HG03175 (cell line): ENCODE measurements around the gene PDZD7.
"Not testable (repeated sequence)": the region's sequence is repeated elsewhere in the genome, so short reads cannot be mapped to it uniquely, and the experiment has no call there.

ENCODE experiments used
- ATAC-seq: cut with Tn5 transposase; IDR thresholded peaks from one replicate; pipeline ENCODE4 v1.9.1; 2021; ENCODE audit warnings: mild to moderate bottlenecking, moderate library complexity; ENCODE audit not compliant: unreplicated experiment

The PDZD7 gene

GRCh38 chr10:100986623-100986951 is 44.3 kb downstream of the PDZD7 start:
- ATAC-seq = no peak

GRCh38 chr10:100985336-100985735 is 45.6 kb downstream of the PDZD7 start:
- no peak for ATAC-seq

DNA sequence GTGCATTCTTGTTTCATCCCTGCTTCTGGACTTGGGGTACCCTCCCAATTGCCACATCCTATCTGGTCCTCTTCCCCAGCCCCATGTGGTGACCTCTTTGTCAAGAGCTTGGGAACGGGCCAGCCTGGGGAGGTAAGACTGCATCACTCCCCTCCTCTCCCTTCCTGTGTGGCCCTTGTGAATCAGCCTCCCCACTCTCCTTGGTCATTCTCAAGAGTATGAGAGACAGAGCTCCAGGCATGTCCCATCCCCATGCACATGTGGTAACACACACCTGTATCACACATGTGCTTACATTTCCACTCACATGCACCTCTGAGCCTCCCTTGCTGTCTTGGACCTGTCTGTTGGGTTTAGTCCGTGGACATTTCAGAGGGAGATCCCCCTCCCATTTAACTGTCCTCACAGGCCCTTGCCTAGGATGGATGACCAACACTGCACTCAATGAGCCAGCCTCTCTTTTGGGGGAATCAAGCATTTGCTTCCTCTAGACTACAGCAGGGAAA is 46.2 kb downstream of the PDZD7 start:
- no peak for ATAC-seq

- no peak for ATAC-seq
Measured at GRCh38 chr10:100983868-100984671, 46.9 kb downstream of the PDZD7 start.

GRCh38 chr10:100982916-100983830 is 47.8 kb downstream of the PDZD7 start:
- no peak for ATAC-seq

DNA sequence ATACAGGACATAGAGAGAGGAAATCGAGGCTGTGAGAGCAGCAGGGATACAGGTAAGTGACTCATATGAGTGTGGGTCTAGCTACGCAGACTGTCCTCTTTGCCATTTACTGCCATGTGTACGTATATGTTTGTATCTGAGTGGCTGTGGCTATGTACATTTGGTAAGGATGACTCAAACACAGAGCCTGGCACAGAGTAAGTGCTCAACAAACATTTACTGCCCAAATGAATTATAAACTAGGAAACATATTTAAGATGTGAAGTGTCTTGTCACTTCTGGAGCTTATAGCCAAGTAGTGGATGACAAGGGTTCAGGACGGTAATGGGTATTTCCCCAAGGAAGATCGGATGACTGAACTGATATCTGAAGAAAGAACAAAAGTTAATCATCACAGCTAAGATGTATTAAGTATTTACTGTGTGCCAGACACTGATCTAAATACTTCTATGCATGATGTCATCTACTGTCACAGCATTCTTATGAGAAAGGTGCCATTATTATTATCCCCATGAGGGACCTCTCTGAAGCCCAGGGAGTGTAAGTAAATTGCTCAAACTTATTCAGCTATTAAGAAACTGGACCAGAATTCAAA is 49.7 kb downstream of the PDZD7 start:
- no peak for ATAC-seq

- no peak for ATAC-seq
Measured at GRCh38 chr10:100980711-100981110, 50.2 kb downstream of the PDZD7 start.

DNA sequence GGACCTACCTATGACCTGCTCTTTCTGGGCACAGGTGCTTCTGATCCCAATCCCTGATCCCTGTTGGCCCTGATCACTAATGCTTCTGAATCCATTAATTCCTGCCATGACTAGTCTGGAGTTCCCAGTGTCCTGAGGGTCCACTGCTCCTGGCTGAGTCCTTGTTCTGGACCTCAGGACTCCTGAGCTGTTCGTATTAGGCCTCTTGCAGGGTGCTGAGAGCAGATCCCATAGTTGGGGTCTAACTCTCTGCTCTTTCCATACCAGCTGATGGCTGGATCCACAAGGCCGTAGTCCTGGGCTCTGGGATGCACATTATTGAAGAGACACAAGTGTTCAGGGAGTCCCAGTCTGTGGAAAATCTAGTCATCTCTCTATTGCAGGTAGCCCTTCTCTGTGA is 50.6 kb downstream of the PDZD7 start:
- ATAC-seq = no peak

DNA sequence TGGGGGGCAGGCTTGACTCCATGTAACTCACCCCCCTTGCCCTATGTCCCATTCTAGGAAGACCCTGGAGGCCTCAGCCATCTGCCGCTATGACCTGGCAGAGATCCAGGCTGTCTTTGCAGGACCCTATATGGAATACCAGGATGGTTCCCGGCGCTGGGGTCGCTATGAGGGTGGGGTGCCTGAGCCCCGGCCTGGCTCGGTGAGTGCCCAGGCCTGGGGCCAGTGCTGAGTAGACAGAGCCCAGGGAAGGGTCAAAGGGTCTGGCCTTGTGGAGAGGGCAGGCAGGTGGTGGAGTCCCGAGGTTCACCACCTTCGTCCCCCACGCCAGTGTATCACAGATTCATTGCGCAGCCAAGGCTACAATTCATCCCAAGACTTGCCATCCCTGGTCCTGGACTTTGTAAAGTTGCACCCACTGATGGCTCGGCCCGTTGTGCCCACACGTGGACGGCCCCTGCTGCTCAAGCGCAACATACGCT is 51.1 kb downstream of the PDZD7 start:
- no peak for ATAC-seq

DNA sequence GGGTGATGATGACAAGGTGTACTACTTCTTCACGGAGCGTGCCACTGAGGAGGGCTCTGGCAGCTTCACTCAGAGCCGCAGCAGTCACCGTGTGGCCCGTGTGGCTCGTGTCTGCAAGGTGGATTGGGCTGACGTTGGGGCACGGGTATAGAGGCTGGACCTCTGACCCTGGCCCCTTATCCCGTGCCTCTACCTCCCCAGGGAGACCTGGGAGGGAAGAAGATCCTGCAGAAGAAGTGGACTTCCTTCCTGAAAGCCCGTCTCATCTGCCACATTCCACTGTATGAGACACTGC is 52.1 kb downstream of the PDZD7 start:
- no peak for ATAC-seq

DNA sequence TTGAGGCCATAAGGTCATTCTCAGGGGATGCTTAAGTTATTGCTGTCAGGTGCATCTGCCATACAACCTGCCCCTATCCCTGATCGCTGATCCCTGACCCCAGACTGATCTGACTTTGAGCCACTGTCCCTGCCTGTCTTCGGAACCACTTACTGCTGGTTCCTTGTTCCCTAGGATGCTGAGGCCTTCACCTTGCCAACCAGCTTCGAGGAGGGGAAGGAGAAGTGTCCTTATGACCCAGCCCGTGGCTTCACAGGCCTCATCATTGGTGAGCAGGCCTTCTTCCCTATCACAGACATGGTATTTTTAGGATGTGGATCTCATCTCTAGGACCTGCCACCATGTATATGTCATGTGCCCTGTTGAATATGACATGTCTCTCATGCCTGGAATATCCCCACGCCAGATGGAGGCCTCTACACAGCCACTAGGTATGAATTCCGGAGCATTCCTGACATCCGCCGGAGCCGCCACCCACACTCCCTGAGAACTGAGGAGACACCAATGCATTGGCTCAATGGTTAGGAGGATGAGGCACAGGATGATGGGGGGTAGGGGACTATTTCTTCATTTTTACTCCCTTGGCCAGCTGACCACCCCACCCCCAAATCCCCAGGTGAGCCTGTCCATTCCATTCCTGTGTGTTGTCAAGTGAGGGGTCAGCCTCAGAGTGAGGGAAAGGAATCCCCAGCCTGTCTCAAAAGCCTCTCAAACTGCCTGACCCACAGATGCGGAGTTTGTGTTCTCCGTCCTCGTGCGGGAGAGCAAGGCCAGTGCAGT is 52.6 kb downstream of the PDZD7 start:
- no peak for ATAC-seq

GRCh38 chr10:100977436-100977835 is 53.5 kb downstream of the PDZD7 start:
- no peak for ATAC-seq

DNA sequence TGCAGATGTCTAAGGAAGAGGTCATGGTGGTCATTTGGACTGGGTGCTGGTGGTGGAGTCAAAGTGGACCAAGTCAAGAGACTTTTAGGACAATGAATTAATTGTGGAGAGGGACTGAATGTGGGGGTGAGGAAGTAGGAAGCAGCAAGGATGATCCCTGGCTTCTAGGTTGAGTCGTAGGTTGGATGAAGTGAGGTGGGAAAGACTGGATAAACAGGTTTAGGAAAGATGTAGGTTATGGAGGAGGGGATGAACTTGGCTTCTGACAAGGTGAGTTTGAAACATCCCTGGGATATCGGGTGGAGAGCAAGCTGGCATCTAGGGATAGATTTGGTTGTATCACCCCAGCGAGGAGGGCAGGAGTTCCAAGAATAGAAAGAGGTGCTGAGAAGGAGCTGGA is 54.0 kb downstream of the PDZD7 start:
- ATAC-seq = no peak

- not testable (repeated sequence) for ATAC-seq
Measured at GRCh38 chr10:100975397-100975796, 55.5 kb downstream of the PDZD7 start.

- ATAC-seq = no peak
Measured at GRCh38 chr10:100972904-100973535, 57.9 kb downstream of the PDZD7 start.

GRCh38 chr10:100972115-100972903 is 58.6 kb downstream of the PDZD7 start:
- no peak for ATAC-seq

DNA sequence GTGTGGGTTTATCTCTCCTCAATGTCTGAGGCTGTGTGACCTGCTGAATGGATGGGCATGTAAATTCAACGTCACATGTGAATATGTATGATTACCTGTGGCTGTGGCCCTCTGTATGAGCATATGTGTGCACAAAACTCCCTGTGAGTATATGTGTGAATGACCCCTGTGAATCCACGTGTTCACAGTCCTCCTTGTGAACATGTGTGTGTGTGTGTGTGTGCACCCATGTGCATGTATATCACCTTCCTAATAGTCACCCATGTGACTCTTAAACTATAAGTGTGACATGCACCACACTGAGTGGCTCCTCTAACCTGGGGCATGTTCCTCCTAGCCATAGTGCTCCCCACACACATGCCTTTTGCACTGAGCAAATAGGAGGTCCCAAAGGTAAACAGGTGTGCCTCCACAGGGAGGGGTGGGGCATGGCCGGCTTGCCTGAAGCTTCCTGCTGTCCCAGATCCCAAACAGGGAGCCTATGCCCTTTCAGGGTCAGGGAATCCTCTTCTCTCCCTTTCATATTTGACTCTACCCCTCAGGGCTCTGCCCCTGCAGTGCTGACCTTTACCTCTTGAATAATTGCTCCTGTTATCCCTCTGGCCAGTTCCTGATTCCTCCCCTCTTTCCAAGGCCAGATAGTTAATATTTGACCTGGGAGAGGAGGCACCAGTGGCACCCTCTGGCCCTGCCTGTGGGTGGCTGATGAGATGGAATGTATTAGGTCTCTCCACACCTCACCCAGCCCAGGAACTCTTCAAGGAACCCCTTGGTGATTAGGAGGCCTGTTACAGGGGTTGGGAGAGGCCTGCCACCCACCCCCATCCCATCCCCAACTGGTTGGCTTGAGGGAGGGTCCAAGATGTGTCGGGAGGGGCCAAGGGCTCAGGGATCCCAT is 59.8 kb downstream of the PDZD7 start:
- no peak for ATAC-seq

DNA sequence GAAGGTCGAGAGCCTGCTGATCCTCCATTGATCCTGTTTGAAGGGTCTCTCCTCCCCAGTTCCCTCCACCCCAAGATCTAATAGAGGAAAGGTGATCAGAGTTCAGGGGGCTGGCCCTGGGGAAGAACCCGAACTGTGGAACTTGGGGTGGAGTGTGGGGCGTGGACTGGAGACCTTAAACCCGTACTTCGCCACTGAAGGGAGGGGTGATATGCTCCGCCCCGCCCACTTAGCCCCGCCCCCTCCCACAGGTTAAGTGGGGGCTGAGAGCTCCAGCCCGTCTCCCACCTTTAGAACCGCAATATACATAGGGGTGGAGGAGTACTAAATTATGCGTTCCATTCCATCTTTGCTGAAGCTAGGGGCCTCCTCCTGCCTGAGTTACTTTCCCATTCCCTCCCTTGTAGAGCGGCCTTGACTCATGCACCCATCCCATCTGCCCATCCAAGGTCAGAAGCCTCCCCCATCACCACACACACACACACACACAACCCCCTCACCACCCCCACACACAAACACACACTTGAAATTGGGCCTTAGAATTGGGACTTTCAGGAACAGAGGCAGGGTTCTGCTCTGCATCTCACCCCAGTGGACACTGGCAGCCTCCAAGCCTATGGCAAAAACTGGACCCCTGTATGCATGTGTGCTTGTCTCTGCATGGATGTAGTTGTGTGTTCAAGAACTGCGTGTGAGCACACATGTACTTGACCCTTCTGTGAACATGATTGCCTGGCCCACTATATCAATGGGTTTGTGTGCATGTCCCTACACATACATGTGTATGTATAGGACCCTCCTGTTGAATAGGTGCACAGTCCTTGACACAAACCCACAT is 60.6 kb downstream of the PDZD7 start:
- no peak for ATAC-seq
